SH-SY5Y (cell line): ENCODE data around the gene ATRN.

ENCODE experiments used
- GATA2 ChIP-seq: IDR thresholded peaks from 2 replicates; pipeline ENCODE4 v1.6.1; 2011; ENCODE audit warnings: mild to moderate bottlenecking, low read depth, low read length
- GATA3 ChIP-seq: IDR thresholded peaks from 2 replicates; pipeline ENCODE4 v1.6.1; 2011; ENCODE audit warnings: low read depth, mild to moderate bottlenecking, low read length, moderate library complexity

The ATRN gene

GRCh38 chr20:3647473-3647872 lies 176.7 kb downstream of the ATRN start:
- no peak for TF ChIP-seq GATA2

DNA sequence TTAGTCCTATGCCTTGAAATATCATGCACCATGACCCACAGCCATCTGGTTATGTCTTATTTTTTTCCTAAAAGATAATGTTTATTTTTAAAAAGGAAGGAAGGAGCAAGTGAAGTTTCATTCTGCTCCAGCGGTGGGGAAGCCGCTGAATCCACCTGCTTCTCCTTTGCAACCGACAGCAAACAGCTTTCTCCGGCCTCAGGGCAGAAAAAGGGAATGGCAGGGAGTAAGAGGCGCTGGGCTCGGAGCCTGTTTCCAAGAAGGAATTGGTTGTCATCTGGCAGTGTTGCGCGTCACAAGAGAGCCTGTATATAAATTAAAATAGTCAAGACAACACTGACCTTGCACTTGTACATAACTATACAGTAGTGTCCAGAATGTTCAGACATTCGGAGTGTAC lies 178.1 kb downstream of the ATRN start:
- TF ChIP-seq GATA2 = no peak
- TF ChIP-seq GATA3 = no peak

DNA sequence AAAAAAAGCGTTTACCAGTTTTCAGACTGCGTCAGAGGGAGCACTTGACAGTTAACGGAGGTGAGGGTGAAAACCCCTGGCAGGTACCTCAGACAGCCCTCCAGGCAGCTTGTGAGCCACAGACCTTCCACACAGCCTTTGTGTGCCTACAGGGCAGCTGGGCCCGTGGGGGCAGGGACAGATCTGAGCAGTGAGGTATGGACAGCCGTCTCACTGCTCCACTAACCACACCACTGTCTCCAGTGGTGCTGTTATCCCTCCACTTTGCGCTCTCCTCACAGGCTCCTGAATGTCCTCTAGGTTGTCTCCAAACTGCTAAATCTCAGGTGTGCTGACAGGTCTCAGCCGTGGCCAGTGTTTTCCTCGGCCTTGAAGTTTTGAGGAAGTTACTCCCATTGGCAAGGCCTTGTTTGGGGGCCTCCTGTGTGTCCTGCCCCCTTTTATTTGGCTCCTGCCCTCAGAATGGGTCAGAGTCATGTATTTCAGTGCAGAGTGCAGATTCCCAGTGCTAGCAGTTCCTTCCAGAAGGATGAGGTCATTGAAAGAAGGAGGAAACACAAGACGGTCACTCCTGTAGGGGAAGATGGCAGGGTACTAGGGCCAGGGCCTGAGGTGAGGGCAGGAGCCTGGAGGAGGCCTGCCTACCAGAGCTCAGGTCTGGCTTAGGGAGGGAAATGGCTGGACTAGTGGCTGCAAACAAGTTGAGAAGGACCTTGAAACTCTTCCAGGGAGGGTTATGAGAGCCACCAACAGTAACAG lies 180.6 kb downstream of the ATRN start:
- TF ChIP-seq GATA3 (no peak), GATA2 (no peak)

DNA sequence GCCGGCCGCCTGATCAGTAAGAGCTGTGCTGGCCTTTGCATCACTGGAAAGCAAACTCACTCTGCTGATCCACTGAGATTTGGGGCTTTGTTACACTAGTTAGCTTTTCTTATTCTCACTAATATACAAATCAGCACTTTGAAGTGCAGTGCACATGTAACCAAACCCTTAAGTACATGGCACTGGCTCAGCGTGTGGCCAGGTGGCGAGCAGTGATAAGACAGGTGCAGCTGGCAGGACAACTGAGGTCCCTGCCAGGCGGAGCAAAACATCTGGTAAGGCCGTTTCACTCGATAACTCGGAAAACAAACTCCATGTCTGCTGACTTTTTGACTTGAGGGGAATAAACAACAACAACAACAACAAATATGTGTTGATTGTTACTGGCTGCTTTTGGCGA lies 181.4 kb downstream of the ATRN start:
- TF ChIP-seq GATA3 (no peak), GATA2 (no peak)

DNA sequence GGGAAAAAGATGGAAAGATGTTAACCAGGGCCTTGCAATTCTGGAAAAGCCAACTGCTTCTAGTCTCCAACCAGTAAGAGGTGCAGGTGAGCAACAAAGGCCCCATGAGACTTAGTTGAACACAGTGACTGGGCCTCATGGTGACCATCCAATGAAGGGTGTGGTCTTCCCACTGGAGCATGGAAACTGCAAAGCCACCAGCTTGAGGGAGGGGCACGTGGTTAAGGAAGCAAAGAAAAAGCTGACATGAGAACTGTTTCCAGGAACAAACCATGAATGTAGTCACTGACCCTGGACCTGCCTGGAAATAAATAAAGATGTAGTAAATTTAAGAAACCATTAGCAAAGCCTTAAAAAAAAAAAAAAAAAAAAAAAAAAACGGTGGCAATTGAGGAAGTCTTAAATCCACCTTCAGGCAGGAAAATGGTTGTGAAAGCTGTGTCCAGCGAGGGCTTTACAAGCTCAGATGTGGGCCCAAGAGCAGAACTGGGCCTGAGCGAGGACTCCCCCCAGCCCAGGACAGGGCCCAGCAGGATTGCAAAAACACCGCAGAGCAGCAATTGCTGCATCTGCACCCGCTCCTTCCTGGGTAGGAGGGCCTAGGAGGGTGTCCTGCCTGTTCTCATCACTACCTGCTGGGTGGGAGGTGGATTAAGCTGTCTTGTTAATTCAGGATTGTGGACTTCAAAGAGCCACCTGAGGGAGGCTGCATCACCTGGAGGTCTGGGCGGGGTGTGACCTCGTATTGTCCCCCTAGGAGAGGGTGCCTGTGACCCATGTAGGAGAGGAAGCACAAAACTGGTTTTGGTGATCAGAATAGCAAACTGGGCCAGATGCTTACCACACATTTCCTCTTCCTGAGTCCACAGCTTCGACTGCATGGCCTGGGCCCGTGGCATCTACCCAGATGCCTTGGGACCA lies 182.1 kb downstream of the ATRN start:
- TF ChIP-seq GATA2 (no peak), GATA3 (no peak)

- TF ChIP-seq GATA3 (no peak), GATA2 (no peak)
These were observed 183.1 kb downstream of the ATRN start for GRCh38 chr20:3653921-3654320.

DNA sequence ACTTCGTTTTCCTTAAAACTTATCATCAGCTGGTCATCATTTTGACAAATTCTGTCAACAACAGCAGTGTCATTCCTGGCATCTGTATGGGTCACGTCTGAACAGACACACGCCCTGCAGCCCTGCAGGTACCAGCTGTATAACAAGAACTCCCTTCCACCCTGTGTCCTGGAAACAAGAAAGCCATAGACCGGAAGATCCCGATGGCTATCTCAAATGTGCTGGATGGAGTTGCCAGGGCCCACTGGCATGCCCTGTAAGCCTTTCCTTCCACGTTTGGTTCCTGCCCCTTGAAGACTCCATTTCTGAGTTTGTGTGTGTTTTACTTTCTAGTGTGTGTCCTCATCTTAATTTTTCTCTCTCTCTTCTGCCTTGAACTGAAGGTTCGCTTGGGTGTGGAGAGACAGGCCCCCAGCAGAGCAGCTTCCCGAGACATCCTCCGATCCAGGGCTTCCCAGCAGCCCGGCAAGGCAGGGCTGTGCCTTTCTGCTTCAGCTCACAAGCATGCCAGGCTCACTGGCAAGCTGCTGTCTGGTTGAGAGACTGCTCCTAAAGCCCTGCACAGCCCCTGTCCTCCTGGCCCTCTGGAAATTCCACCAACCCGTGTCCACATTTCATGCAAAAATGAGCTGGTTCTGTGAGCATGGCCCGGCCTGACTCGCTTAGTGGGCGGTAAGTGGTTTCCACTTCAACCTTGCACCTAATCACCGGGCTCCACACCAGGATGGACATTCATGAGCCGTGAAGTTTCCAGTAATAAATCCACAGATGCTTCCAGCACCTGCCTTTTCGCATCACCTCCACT lies 183.7 kb downstream of the ATRN start:
- TF ChIP-seq GATA2 (no peak), GATA3 (no peak)

- no peak for TF ChIP-seq GATA2
- TF ChIP-seq GATA3 = no peak
These were observed 184.2 kb downstream of the ATRN start for GRCh38 chr20:3655131-3655405.

GRCh38 chr20:3658019-3658715 lies 187.3 kb downstream of the ATRN start:
- no peak for TF ChIP-seq GATA2
- TF ChIP-seq GATA3 = no peak

- TF ChIP-seq GATA3 (no peak), GATA2 (no peak)
These were observed 188.1 kb downstream of the ATRN start for GRCh38 chr20:3658716-3659491.

- TF ChIP-seq GATA3 = no peak
- TF ChIP-seq GATA2 = no peak
These were observed 188.9 kb downstream of the ATRN start for GRCh38 chr20:3659492-3660261.

DNA sequence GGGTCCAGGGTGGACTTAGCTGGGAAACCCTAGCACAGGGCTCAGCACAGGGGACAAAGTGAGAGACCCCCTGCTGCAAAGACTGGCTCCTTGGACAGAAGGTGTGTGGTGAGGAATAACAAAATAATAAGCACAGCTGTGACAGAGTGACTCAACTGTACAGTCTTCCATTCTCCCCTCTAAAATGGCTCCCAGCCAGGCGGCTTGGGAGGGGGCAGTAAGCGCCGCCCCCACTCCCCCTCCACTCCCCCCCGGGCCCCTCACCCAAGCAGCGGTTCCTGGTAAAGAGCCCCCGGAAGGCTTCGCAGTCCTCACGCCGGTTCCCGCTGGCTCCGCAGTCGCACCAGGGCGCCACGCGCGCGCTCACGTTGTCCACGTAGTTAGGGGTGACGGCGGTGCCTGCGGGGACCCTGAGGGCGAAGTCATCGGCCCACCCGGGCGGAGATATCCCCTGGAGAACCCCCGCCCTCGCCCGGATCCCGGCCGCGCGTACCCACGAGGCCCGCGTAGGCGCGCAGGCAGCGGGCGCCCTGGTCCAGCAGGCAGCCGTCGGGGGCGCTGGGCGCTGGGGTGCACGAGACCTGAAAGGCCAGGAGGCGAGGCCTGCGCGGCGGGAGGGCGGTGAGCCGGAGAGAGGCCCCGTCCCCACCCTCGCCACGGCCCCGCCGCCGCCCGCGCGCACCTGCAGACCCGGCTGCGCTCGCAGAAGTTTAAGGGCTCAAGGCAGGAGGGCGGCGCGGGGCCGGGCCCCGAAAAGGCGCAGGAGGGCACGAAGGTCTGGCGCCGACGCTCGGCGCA lies 189.6 kb downstream of the ATRN start:
- TF ChIP-seq GATA2 = no peak
- no peak for TF ChIP-seq GATA3
